ENCODE measurements around the gene CFAP97. TPM values are rescaled to one million over a fixed set of nuclear protein-coding genes. Genes with fewer than 3 reads are reported as not detected.
"Not testable (repeated sequence)": the region's sequence is repeated elsewhere in the genome, so short reads cannot be mapped to it uniquely, and the experiment has no call there.

The CFAP97 gene
- total and polyA plus RNA-seq, 2 donors (not counting 1 experiment from before 2014, with no cell fraction given): 39.3 to 50.8 TPM

DNA sequence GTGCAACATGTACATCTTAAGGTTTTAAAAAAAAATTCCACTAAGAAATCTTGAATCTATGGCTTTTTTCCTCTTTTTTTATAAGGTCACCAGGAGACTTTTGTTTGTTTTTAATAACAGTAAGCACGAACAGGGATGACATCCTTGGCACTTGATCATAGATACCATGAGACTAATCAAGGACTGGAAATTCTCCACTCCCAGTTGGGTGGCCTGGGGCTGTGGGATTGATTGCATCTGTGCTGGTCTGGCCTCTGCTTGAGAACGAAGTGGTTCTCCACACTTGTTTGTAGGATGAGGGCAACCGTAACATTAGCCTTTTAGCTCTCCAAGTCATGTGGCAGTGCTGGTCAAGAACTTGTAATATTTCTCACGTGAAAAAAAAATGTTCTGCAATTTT lies 41.0 kb upstream of the CFAP97 start:
- no peak overlapping the region for H3K27ac ChIP-seq (ENCODE audit: insufficient read depth, low read length)
- H3K4me3 ChIP-seq (replicated peaks in 1 of 4; ENCODE audit: control extremely low read depth in 1 of 4, insufficient read depth in 1 of 4, low read depth in 3 of 4, low read length in 4 of 4): no peak overlapping the region
- no peak for DNase-seq (ENCODE audit: low read depth in 2 of 2)
- H3K36me3 ChIP-seq (ENCODE audit: control insufficient read depth, insufficient read depth, low read length): no peaks in the 10 kb centered on the region
- no peaks in the 10 kb centered on the region for H3K9me3 ChIP-seq (ENCODE audit: control insufficient read depth, insufficient read depth, low read depth, low read length)
- TF ChIP-seq EZH2 (IDR thresholded peaks at IDR 0.05; ENCODE audit: low read length, missing control alignments): no peak
- TF ChIP-seq, protein P1, sequence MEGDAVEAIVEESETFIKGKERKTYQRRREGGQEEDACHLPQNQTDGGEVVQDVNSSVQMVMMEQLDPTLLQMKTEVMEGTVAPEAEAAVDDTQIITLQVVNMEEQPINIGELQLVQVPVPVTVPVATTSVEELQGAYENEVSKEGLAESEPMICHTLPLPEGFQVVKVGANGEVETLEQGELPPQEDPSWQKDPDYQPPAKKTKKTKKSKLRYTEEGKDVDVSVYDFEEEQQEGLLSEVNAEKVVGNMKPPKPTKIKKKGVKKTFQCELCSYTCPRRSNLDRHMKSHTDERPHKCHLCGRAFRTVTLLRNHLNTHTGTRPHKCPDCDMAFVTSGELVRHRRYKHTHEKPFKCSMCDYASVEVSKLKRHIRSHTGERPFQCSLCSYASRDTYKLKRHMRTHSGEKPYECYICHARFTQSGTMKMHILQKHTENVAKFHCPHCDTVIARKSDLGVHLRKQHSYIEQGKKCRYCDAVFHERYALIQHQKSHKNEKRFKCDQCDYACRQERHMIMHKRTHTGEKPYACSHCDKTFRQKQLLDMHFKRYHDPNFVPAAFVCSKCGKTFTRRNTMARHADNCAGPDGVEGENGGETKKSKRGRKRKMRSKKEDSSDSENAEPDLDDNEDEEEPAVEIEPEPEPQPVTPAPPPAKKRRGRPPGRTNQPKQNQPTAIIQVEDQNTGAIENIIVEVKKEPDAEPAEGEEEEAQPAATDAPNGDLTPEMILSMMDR (conservative IDR thresholded peaks at IDR 0.05 in 1 of 2, IDR thresholded peaks at IDR 0.05 in 1 of 2; ENCODE audit: low read depth in 1 of 2, low read length in 2 of 2): no peak
- no peak overlapping the region for H2AFZ ChIP-seq (ENCODE audit: low read length)
- H3K9ac ChIP-seq (ENCODE audit: insufficient read depth, low read length): no peak overlapping the region
- H3K4me2 ChIP-seq (ENCODE audit: extremely low read depth, insufficient read depth, low read length): no peak overlapping the region
- H3K27me3 ChIP-seq (ENCODE audit: control insufficient read depth, insufficient read depth, low read length): no peaks in the 10 kb centered on the region
- H4K20me1 ChIP-seq (ENCODE audit: control insufficient read depth, extremely low read depth, insufficient read depth, low read length): no peaks in the 10 kb centered on the region
- no peaks in the 10 kb centered on the region for H3K79me2 ChIP-seq (ENCODE audit: control insufficient read depth, insufficient read depth, low read length)
- no peaks in the 10 kb centered on the region for H3K4me1 ChIP-seq (ENCODE audit: control insufficient read depth, extremely low read depth, insufficient read depth, low read length)

DNA sequence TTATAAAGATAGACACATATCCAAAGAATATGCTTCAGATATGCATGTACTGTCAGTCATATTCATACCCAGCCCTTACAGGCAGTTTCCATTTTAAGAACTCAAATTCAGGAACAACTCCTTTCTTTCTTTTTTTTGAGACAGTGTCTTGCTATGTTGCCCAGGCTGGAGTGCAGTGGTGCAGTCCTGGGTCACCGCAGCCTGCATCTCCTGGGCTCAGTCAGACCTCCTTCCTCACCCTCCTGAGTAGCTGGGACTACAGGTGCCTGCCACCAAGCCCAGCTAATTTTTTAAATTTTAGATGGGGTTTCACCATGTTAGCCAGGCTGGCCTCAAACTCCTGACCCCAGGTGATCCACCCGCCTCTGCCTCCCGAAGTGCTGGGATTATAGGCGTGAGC lies 40.1 kb upstream of the CFAP97 start:
- no peak overlapping the region for H2AFZ ChIP-seq (ENCODE audit: low read length)
- peaks cover under 1% of the 10 kb centered on the region for H3K79me2 ChIP-seq (ENCODE audit: control insufficient read depth, insufficient read depth, low read length)
- H3K27ac ChIP-seq (ENCODE audit: insufficient read depth, low read length): no peak overlapping the region
- no peak overlapping the region for H3K4me3 ChIP-seq (replicated peaks in 1 of 4; ENCODE audit: control extremely low read depth in 1 of 4, insufficient read depth in 1 of 4, low read depth in 3 of 4, low read length in 4 of 4)
- no peak overlapping the region for H3K9ac ChIP-seq (ENCODE audit: insufficient read depth, low read length)
- TF ChIP-seq EZH2 (IDR thresholded peaks at IDR 0.05; ENCODE audit: low read length, missing control alignments): no peak
- TF ChIP-seq, protein P1 (conservative IDR thresholded peaks at IDR 0.05 in 1 of 2, IDR thresholded peaks at IDR 0.05 in 1 of 2; ENCODE audit: low read depth in 1 of 2, low read length in 2 of 2): no peak
- H3K27me3 ChIP-seq (ENCODE audit: control insufficient read depth, insufficient read depth, low read length): no peaks in the 10 kb centered on the region
- no peaks in the 10 kb centered on the region for H3K36me3 ChIP-seq (ENCODE audit: control insufficient read depth, insufficient read depth, low read length)
- H3K4me2 ChIP-seq (ENCODE audit: extremely low read depth, insufficient read depth, low read length): no peak overlapping the region
- no peaks in the 10 kb centered on the region for H4K20me1 ChIP-seq (ENCODE audit: control insufficient read depth, extremely low read depth, insufficient read depth, low read length)
- peaks cover under 1% of the 10 kb centered on the region for H3K4me1 ChIP-seq (ENCODE audit: control insufficient read depth, extremely low read depth, insufficient read depth, low read length)
- no peaks in the 10 kb centered on the region for H3K9me3 ChIP-seq (ENCODE audit: control insufficient read depth, insufficient read depth, low read depth, low read length)
- no peak for DNase-seq (ENCODE audit: low read depth in 2 of 2)

DNA sequence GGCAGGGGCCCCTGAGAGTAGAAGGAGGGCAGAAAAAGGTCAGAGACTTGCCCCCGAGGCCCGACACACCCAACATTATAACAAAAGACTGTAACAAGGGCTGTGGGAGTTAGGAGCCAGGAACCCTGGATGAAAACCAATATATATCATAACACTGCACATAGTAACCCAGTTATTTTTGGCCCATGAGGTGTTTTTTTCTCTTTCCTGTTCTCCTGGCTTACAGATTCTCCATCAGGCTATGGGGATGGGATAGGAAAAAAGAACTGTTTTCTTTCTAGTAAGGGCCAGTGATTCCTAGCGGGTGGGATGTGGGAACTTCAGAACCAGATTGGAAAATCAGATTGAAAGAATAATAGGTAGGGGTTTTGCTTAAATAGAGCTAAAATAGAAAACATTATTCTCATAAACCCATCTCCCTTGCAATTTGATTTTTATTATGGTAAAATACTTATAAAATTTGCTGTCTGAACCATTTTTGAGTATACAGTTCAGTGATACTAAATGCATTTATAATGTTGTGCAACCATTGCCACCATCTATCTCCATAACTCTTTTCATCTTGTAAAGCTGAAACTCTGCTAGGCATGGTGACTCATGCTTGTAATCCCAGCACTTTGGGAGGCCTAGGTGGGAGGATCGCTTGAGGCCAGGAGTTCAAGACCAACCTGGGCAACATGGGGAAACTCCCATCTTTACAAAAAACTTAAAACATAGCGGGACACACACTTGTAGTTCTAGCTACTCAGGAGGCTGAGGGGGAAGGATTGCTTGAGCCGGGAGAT lies 39.1 kb upstream of the CFAP97 start:
- Histone ChIP-seq H2AFZ (ENCODE audit: low read length) (no peak overlapping the region), H3K9ac (ENCODE audit: insufficient read depth, low read length) (no peak overlapping the region), H3K27me3 (ENCODE audit: control insufficient read depth, insufficient read depth, low read length) (no peaks in the 10 kb centered on the region), H3K79me2 (ENCODE audit: control insufficient read depth, insufficient read depth, low read length) (peaks cover 2% of the 10 kb centered on the region), H3K36me3 (ENCODE audit: control insufficient read depth, insufficient read depth, low read length) (no peaks in the 10 kb centered on the region), H3K4me2 (ENCODE audit: extremely low read depth, insufficient read depth, low read length) (no peak overlapping the region), H3K9me3 (ENCODE audit: control insufficient read depth, insufficient read depth, low read depth, low read length) (no peaks in the 10 kb centered on the region), H4K20me1 (ENCODE audit: control insufficient read depth, extremely low read depth, insufficient read depth, low read length) (no peaks in the 10 kb centered on the region), H3K4me3 (replicated peaks in 1 of 4; ENCODE audit: control extremely low read depth in 1 of 4, insufficient read depth in 1 of 4, low read depth in 3 of 4, low read length in 4 of 4) (no peak overlapping the region), H3K4me1 (ENCODE audit: control insufficient read depth, extremely low read depth, insufficient read depth, low read length) (peaks cover 8% of the 10 kb centered on the region), H3K27ac (ENCODE audit: insufficient read depth, low read length) (no peak overlapping the region)
- peak; percentile 29 to 31 for DNase-seq (ENCODE audit: low read depth in 2 of 2)
- TF ChIP-seq, protein P1 (conservative IDR thresholded peaks at IDR 0.05 in 1 of 2, IDR thresholded peaks at IDR 0.05 in 1 of 2; ENCODE audit: low read depth in 1 of 2, low read length in 2 of 2): no peak

DNA sequence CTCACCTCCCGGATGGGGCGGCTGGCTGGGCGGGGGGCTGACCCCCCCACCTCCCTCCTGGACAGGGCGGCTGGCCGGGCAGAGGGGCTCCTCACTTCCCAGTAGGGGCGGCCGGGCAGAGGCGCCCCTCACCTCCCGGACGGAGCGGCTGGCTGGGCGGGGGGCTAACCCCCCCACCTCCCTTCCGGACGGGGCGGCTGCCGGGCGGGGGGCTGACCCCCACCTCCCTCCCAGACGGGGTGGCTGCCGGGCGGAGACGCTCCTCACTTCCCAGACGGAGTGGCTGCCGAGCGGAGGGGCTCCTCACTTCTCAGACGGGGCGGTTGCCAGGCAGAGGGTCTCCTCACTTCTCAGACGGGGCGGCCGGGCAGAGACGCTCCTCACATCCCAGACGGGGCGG lies 36.7 kb upstream of the CFAP97 start:
- H4K20me1 ChIP-seq (ENCODE audit: control insufficient read depth, extremely low read depth, insufficient read depth, low read length); DNase-seq (ENCODE audit: low read depth in 2 of 2); H3K9ac ChIP-seq (ENCODE audit: insufficient read depth, low read length); H2AFZ ChIP-seq (ENCODE audit: low read length); H3K4me1 ChIP-seq (ENCODE audit: control insufficient read depth, extremely low read depth, insufficient read depth, low read length); H3K4me2 ChIP-seq (ENCODE audit: extremely low read depth, insufficient read depth, low read length); H3K4me3 ChIP-seq (replicated peaks in 1 of 4; ENCODE audit: control extremely low read depth in 1 of 4, insufficient read depth in 1 of 4, low read depth in 3 of 4, low read length in 4 of 4); H3K27ac ChIP-seq (ENCODE audit: insufficient read depth, low read length); H3K36me3 ChIP-seq (ENCODE audit: control insufficient read depth, insufficient read depth, low read length); H3K27me3 ChIP-seq (ENCODE audit: control insufficient read depth, insufficient read depth, low read length); H3K9me3 ChIP-seq (ENCODE audit: control insufficient read depth, insufficient read depth, low read depth, low read length); H3K79me2 ChIP-seq (ENCODE audit: control insufficient read depth, insufficient read depth, low read length): not testable (repeated sequence)

Measured in fibroblast of lung (primary cell).